SK-N-SH treated with all-trans-retinoic acid at 6 μM for 48 hours (cell line): ENCODE data around the gene TBXAS1.

ENCODE experiments used
- ARNTL ChIP-seq: fragments of 450-650 bp; formaldehyde crosslinking; IDR thresholded peaks from 2 replicates; pipeline ENCODE4 v1.5.0; 2020; ENCODE audit warnings: low read depth, mild to moderate bottlenecking, moderate library complexity, borderline replicate concordance
- ESRRG ChIP-seq: fragments of 250-450 bp; sonication (Bioruptor Pico); IDR thresholded peaks from 2 replicates; pipeline ENCODE4 v1.6.1; 2021; ENCODE audit warnings: mild to moderate bottlenecking
- OSR1 ChIP-seq: fragments of 250-450 bp; sonication (Bioruptor Pico); IDR thresholded peaks from 2 replicates; pipeline ENCODE4 v1.8.0; 2022; ENCODE audit warnings: moderate library complexity, mild to moderate bottlenecking, inconsistent platforms
- RARB ChIP-seq: fragments of 250-450 bp; sonication (Bioruptor Pico); IDR thresholded peaks from 2 replicates; pipeline ENCODE4 v1.8.0; 2021; ENCODE audit warnings: mild to moderate bottlenecking, moderate library complexity
- ZFP30 ChIP-seq: fragments of 450-650 bp; formaldehyde crosslinking; IDR thresholded peaks from 2 replicates; pipeline ENCODE4 v1.5.0; 2022; ENCODE audit warnings: mild to moderate bottlenecking, moderate library complexity
- ZNF565 ChIP-seq: fragments of 450-650 bp; formaldehyde crosslinking; conservative IDR thresholded peaks from 2 replicates; pipeline ENCODE4 v1.5.0; 2020; ENCODE audit warnings: low read depth, mild to moderate bottlenecking, moderate library complexity
- ZNF70 ChIP-seq: fragments of 450-650 bp; formaldehyde crosslinking; IDR thresholded peaks from 2 replicates; pipeline ENCODE4 v1.5.0; 2020; ENCODE audit warnings: mild to moderate bottlenecking, moderate library complexity
- TF ChIP-seq, protein P1 (sequence below): fragments of 250-450 bp; sonication (Bioruptor Pico); IDR thresholded peaks from 2 replicates; pipeline ENCODE4 v1.5.1; 2020; ENCODE audit warnings: low read depth, mild to moderate bottlenecking, moderate library complexity
- TF ChIP-seq, protein P2 (sequence below): fragments of 250-450 bp; sonication (Bioruptor Pico); IDR thresholded peaks from 2 replicates; pipeline ENCODE4 v1.8.0; 2020; ENCODE audit warnings: mild to moderate bottlenecking, moderate library complexity, borderline replicate concordance

DNA sequence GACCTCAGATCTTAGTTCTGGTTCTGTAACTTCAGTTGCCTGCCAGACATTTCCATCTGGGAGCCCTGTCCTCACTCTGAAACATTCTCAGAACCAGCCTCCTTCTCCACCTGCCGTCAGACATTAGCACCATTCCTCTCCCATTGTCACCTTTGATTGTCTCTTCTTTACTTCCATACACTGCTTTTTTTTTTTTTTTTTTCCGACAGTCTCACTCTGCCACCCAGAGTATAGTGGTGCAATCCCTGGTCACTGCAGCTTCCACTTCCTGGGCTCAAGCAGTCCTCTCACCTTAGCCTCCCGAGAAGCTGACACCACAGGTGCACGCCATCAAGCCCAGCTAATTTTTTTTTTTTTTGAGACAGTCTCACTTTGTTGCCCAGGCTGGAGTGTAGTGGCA, 30.2 kb upstream of the TBXAS1 start:
- no peak for TF ChIP-seq ZNF565 (CRISPR knock-in tag)
- TF ChIP-seq, protein P1, sequence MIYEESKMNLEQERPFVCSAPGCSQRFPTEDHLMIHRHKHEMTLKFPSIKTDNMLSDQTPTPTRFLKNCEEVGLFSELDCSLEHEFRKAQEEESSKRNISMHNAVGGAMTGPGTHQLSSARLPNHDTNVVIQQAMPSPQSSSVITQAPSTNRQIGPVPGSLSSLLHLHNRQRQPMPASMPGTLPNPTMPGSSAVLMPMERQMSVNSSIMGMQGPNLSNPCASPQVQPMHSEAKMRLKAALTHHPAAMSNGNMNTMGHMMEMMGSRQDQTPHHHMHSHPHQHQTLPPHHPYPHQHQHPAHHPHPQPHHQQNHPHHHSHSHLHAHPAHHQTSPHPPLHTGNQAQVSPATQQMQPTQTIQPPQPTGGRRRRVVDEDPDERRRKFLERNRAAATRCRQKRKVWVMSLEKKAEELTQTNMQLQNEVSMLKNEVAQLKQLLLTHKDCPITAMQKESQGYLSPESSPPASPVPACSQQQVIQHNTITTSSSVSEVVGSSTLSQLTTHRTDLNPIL (CRISPR knock-in tag) = no peak
- no peak for TF ChIP-seq ZFP30 (CRISPR knock-in tag)
- no peak for TF ChIP-seq RARB (CRISPR knock-in tag)
- no peak for TF ChIP-seq ESRRG (CRISPR knock-in tag)
- TF ChIP-seq OSR1 (CRISPR knock-in tag) = no peak
- no peak for TF ChIP-seq ARNTL (CRISPR knock-in tag)
- TF ChIP-seq, protein P2, sequence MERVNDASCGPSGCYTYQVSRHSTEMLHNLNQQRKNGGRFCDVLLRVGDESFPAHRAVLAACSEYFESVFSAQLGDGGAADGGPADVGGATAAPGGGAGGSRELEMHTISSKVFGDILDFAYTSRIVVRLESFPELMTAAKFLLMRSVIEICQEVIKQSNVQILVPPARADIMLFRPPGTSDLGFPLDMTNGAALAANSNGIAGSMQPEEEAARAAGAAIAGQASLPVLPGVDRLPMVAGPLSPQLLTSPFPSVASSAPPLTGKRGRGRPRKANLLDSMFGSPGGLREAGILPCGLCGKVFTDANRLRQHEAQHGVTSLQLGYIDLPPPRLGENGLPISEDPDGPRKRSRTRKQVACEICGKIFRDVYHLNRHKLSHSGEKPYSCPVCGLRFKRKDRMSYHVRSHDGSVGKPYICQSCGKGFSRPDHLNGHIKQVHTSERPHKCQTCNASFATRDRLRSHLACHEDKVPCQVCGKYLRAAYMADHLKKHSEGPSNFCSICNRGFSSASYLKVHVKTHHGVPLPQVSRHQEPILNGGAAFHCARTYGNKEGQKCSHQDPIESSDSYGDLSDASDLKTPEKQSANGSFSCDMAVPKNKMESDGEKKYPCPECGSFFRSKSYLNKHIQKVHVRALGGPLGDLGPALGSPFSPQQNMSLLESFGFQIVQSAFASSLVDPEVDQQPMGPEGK (CRISPR knock-in tag) = no peak
- no peak for TF ChIP-seq ZNF70 (CRISPR knock-in tag)
